A673 (cell line): ENCODE results near the gene NFATC2. TPM values are rescaled to one million over a fixed set of nuclear protein-coding genes. Genes with fewer than 3 reads are reported as not detected.

ENCODE experiments used
- BruUV-seq: library from RNA; stranded (reverse); fragments of 400-500 nt; replicated peaks from 2 replicates; lab custom pipeline; 2021; lab: Mats Ljungman, UMichigan
- CTCF ChIA-PET: fragments of 300-600 bp; sonication (Branson Sonifier 250); formaldehyde crosslinking; loops from one replicate; lab custom pipeline; 2022; ENCODE audit warnings: antibody characterized with exemption; lab: Charles Lee
- POLR2A ChIA-PET: fragments of 300-600 bp; sonication (Branson Sonifier 250); formaldehyde crosslinking; loops from one replicate; lab custom pipeline; 2022; ENCODE audit warnings: antibody characterized with exemption; ENCODE audit not compliant: low non-redundant PET; lab: Charles Lee
- DNase-seq: peaks from one replicate; pipeline ENCODE4 v3.0.0-alpha.2; 2015; ENCODE audit warnings: low spot score
- H3K27ac ChIP-seq: fragments of 200-600 bp; sonication (generic); 2 replicates; pipeline ENCODE4 v1.5.1; 2016; ENCODE audit warnings: mixed run types, low read depth, mild to moderate bottlenecking, mixed read lengths, antibody characterized with exemption, low read length; ENCODE audit not compliant: poor library complexity, severe bottlenecking
- H3K27me3 ChIP-seq: fragments of 200-600 bp; sonication (generic); replicated peaks from 2 replicates; pipeline ENCODE4 v1.6.1; 2017; ENCODE audit warnings: mixed run types, low read depth, mild to moderate bottlenecking, mixed read lengths, antibody characterized with exemption, low read length; ENCODE audit not compliant: insufficient read depth, poor library complexity
- H3K36me3 ChIP-seq: fragments of 200-600 bp; sonication (generic); 2 replicates; pipeline ENCODE4 v1.6.1; 2016; ENCODE audit warnings: mixed run types, mild to moderate bottlenecking, mixed read lengths, antibody characterized with exemption, low read length; ENCODE audit not compliant: insufficient read depth, poor library complexity, severe bottlenecking
- H3K4me1 ChIP-seq: fragments of 200-600 bp; sonication (generic); 2 replicates; pipeline ENCODE4 v1.6.1; 2017; ENCODE audit warnings: mixed run types, mild to moderate bottlenecking, mixed read lengths, antibody characterized with exemption, low read length; ENCODE audit not compliant: insufficient read depth, poor library complexity, severe bottlenecking
- H3K4me3 ChIP-seq: fragments of 200-600 bp; sonication (generic); 2 replicates; pipeline ENCODE4 v1.5.1; 2016; ENCODE audit warnings: low read depth, mixed run types, mild to moderate bottlenecking, mixed read lengths, low read length; ENCODE audit not compliant: poor library complexity, severe bottlenecking
- H3K9me3 ChIP-seq: fragments of 200-600 bp; sonication (generic); 2 replicates; pipeline ENCODE4 v1.6.1; 2016; ENCODE audit warnings: mixed run types, low read depth, mild to moderate bottlenecking, mixed read lengths, antibody characterized with exemption, low read length; ENCODE audit not compliant: poor library complexity, severe bottlenecking
- CTCF ChIP-seq: fragments of 300-800, 200-600 bp; sonication (generic); conservative IDR thresholded peaks from 2 replicates; pipeline ENCODE4 v1.5.1; 2017; ENCODE audit warnings: low read depth, mild to moderate bottlenecking, antibody characterized with exemption, low read length, moderate library complexity, mixed read lengths
- EZH2 ChIP-seq: fragments of 200-600 bp; sonication (generic); IDR thresholded peaks from 2 replicates; pipeline ENCODE4 v1.6.1; 2017; ENCODE audit warnings: borderline replicate concordance, low read depth, mild to moderate bottlenecking, mixed read lengths, antibody characterized with exemption, low read length; ENCODE audit not compliant: poor library complexity, severe bottlenecking
- intact Hi-C: fragments of 100-400 bp; cut with micrococcal nuclease; formaldehyde crosslinking; loops from one replicate; pipeline ENCODE4 v1.10.0; 2022; ENCODE audit not compliant: unreplicated experiment
- total RNA-seq: library from RNA; stranded (reverse); gene quantifications from 2 replicates; pipeline ENCODE4 v1.2.3, GENCODE V29; 2021

NFATC2 gene
- total RNA-seq, 1 experiment from 2014 or later: 0.64 TPM

GRCh38 chr20:51375561-51375960 lies 167.0 kb downstream of the NFATC2 start:
- no peak for DNase-seq
- no peak for TF ChIP-seq EZH2
- no peak for TF ChIP-seq CTCF
- Histone ChIP-seq H3K27ac (no peak overlapping the region), H3K36me3 (no peaks in the 10 kb centered on the region), H3K9me3 (no peaks in the 10 kb centered on the region), H3K4me1 (no peaks in the 10 kb centered on the region), H3K4me3 (no peak overlapping the region), H3K27me3 (no peaks in the 10 kb centered on the region)
- CTCF ChIA-PET: no interaction called here
- POLR2A ChIA-PET: no interaction called here
- intact Hi-C loops: no loop called here
- no TSS peak for BruUV-seq

- BruUV-seq: no TSS peak
- no peaks in the 10 kb centered on the region for H3K4me1 ChIP-seq
- TF ChIP-seq EZH2: no peak
- TF ChIP-seq CTCF: no peak
- no peak overlapping the region for H3K27ac ChIP-seq
- H3K36me3 ChIP-seq: no peaks in the 10 kb centered on the region
- ChIA-PET POLR2A (interaction anchor here (0.6 kb wide), 1 partner anchor 76 kb away, joined by 6 read pairs; no protein-coding TSS in a partner anchor), CTCF (no interaction called here)
- DNase-seq: no peak
- H3K9me3 ChIP-seq: no peaks in the 10 kb centered on the region
- H3K27me3 ChIP-seq: no peaks in the 10 kb centered on the region
- intact Hi-C loops: loop anchor here (5.0 kb wide), 1 partner anchor 707 kb away; no protein-coding TSS in a partner anchor
- no peak overlapping the region for H3K4me3 ChIP-seq
Measured at GRCh38 chr20:51374961-51375360, 167.6 kb downstream of the NFATC2 start.

- DNase-seq: no peak
- Histone ChIP-seq H3K27me3 (no peaks in the 10 kb centered on the region), H3K36me3 (no peaks in the 10 kb centered on the region), H3K4me1 (no peaks in the 10 kb centered on the region), H3K4me3 (no peak overlapping the region), H3K27ac (no peak overlapping the region), H3K9me3 (no peaks in the 10 kb centered on the region)
- BruUV-seq: no TSS peak
- TF ChIP-seq CTCF (no peak), EZH2 (no peak)
- ChIA-PET CTCF (no interaction called here), POLR2A (interaction anchor here (0.6 kb wide), 1 partner anchor 76 kb away, joined by 6 read pairs; no protein-coding TSS in a partner anchor)
- intact Hi-C loops: loop anchor here (5.0 kb wide), 1 partner anchor 708 kb away; no protein-coding TSS in a partner anchor
Measured at GRCh38 chr20:51374456-51374830, 168.1 kb downstream of the NFATC2 start.
